Osteoblast (primary cell): ENCODE data around the gene HSPA1L. TPM values are rescaled to one million over a fixed set of nuclear protein-coding genes. Genes with fewer than 3 reads are reported as not detected.
A peak's percentile ranks its signal among the peaks of the same experiment; 100 is the strongest.

Experiments
- DNase-seq: peaks from one replicate; pipeline ENCODE4 v3.0.0; 2011; ENCODE audit warnings: low spot score, mixed read lengths; ENCODE audit not compliant: insufficient read length; ENCODE audit errors: missing footprints
- H2AFZ ChIP-seq: 2 replicates; pipeline ENCODE4 v1.6.0; 2011; ENCODE audit warnings: mild to moderate bottlenecking, low read length
- H3K27ac ChIP-seq: 2 replicates; pipeline ENCODE4 v1.5.1; 2011; ENCODE audit warnings: mild to moderate bottlenecking, low read depth, low read length, moderate library complexity
- H3K27me3 ChIP-seq: 2 replicates; pipeline ENCODE4 v1.6.0; 2012; ENCODE audit warnings: mild to moderate bottlenecking, control low read depth, inconsistent platforms, low read length, moderate library complexity; ENCODE audit not compliant: insufficient read depth
- H3K36me3 ChIP-seq: 2 replicates; pipeline ENCODE4 v1.5.1; 2011; ENCODE audit warnings: mild to moderate bottlenecking, low read length, control low read depth, moderate library complexity; ENCODE audit not compliant: insufficient read depth
- H3K4me1 ChIP-seq: 2 replicates; pipeline ENCODE4 v1.5.1; 2011; ENCODE audit warnings: mild to moderate bottlenecking, low read length, control low read depth, moderate library complexity; ENCODE audit not compliant: insufficient read depth
- H3K4me2 ChIP-seq: 2 replicates; pipeline ENCODE4 v1.6.0; 2011; ENCODE audit warnings: mild to moderate bottlenecking, low read length; ENCODE audit not compliant: insufficient read depth
- H3K4me3 ChIP-seq: fragments of 200-600 bp; sonication (generic); 3 replicates; pipeline ENCODE4 v1.5.1; 2012; ENCODE audit warnings: mild to moderate bottlenecking, low read length, inconsistent platforms; ENCODE audit not compliant: insufficient read depth
- H3K79me2 ChIP-seq: 2 replicates; pipeline ENCODE4 v1.6.0; 2012; ENCODE audit warnings: mild to moderate bottlenecking, low read length, control low read depth, inconsistent platforms; ENCODE audit not compliant: insufficient read depth
- H3K9me3 ChIP-seq: 2 replicates; pipeline ENCODE4 v1.5.1; 2011; ENCODE audit warnings: low read depth, low read length, control low read depth
- H4K20me1 ChIP-seq: 2 replicates; pipeline ENCODE4 v1.6.0; 2012; ENCODE audit warnings: mild to moderate bottlenecking, low read length, control low read depth; ENCODE audit not compliant: insufficient read depth
- CTCF ChIP-seq: IDR thresholded peaks from 2 replicates; pipeline ENCODE4 v1.5.1; 2011; ENCODE audit warnings: mild to moderate bottlenecking, low read depth, low read length, moderate library complexity; ENCODE audit errors: extremely low read depth
- total RNA-seq: library from RNA; depleted of rRNA; stranded (reverse); fragments of >200 nt; gene quantifications from 2 replicates; pipeline ENCODE4 v1.2.3, GENCODE V29; 2012

HSPA1L gene
- total RNA-seq, 1 donor = 0.72 TPM

- DNase-seq = peak; percentile 72
- peaks cover 33% of the 10 kb centered on the region for H3K36me3 ChIP-seq
- peak overlapping the region; percentile 94 for H3K4me2 ChIP-seq
- no peaks in the 10 kb centered on the region for H4K20me1 ChIP-seq
- no peaks in the 10 kb centered on the region for H3K9me3 ChIP-seq
- H3K4me1 ChIP-seq = peaks cover 14% of the 10 kb centered on the region
- peak overlapping the region; percentile 89 for H2AFZ ChIP-seq
- H3K4me3 ChIP-seq = peak overlapping the region; percentile 98
- no peak for TF ChIP-seq CTCF
- no peaks in the 10 kb centered on the region for H3K27me3 ChIP-seq
- H3K79me2 ChIP-seq = peaks cover 29% of the 10 kb centered on the region
- H3K27ac ChIP-seq = peak overlapping the region; percentile 89
Observed at GRCh38 chr6:31861919-31862343, 46.8 kb upstream of the HSPA1L start.

GRCh38 chr6:31861150-31861549 lies 46.1 kb upstream of the HSPA1L start:
- Histone ChIP-seq H3K79me2 (peaks cover 29% of the 10 kb centered on the region), H3K4me3 (no peak overlapping the region), H3K9me3 (no peaks in the 10 kb centered on the region), H3K4me2 (no peak overlapping the region), H3K4me1 (peaks cover 14% of the 10 kb centered on the region), H3K27me3 (no peaks in the 10 kb centered on the region), H4K20me1 (no peaks in the 10 kb centered on the region), H3K27ac (no peak overlapping the region), H2AFZ (no peak overlapping the region), H3K36me3 (peaks cover 33% of the 10 kb centered on the region)
- peak; percentile 75 for DNase-seq
- TF ChIP-seq CTCF = no peak

- peak; percentile 49 for DNase-seq
- H3K4me1 ChIP-seq = peaks cover 14% of the 10 kb centered on the region
- peaks cover 29% of the 10 kb centered on the region for H3K79me2 ChIP-seq
- no peak overlapping the region for H2AFZ ChIP-seq
- no peak overlapping the region for H3K4me3 ChIP-seq
- peaks cover 33% of the 10 kb centered on the region for H3K36me3 ChIP-seq
- no peak overlapping the region for H3K27ac ChIP-seq
- no peaks in the 10 kb centered on the region for H4K20me1 ChIP-seq
- no peaks in the 10 kb centered on the region for H3K9me3 ChIP-seq
- no peak overlapping the region for H3K4me2 ChIP-seq
- TF ChIP-seq CTCF = no peak
- H3K27me3 ChIP-seq = no peaks in the 10 kb centered on the region
Observed at GRCh38 chr6:31860349-31860748, 45.3 kb upstream of the HSPA1L start.

GRCh38 chr6:31859923-31860322 lies 44.8 kb upstream of the HSPA1L start:
- Histone ChIP-seq H3K36me3 (peaks cover 33% of the 10 kb centered on the region), H2AFZ (no peak overlapping the region), H3K4me2 (no peak overlapping the region), H3K27me3 (no peaks in the 10 kb centered on the region), H3K4me3 (no peak overlapping the region), H3K9me3 (no peaks in the 10 kb centered on the region), H3K4me1 (peaks cover 14% of the 10 kb centered on the region), H3K27ac (no peak overlapping the region), H3K79me2 (peaks cover 29% of the 10 kb centered on the region), H4K20me1 (no peaks in the 10 kb centered on the region)
- DNase-seq = peak; percentile 68
- no peak for TF ChIP-seq CTCF
